ENCODE measurements around the gene WNT5B. TPM values are rescaled to one million over a fixed set of nuclear protein-coding genes. Genes with fewer than 3 reads are reported as not detected.
A peak's percentile ranks its signal among the peaks of the same experiment; 100 is the strongest.

The WNT5B gene
- total RNA-seq, 2 donors from 2014 or later, result 1.5 to 3.0 TPM

GRCh38 chr12:1622406-1622805 lies 6.6 kb upstream of the WNT5B start:
- H3K36me3 ChIP-seq, result no peaks in the 10 kb centered on the region
- H3K4me1 ChIP-seq, result peaks cover 0 to 8% of the 10 kb centered on the region in 2 donors
- no peak for TF ChIP-seq CTCF (IDR thresholded peaks at IDR 0.05)
- DNase-seq (ENCODE audit: low spot score), result no peak
- no peaks in the 10 kb centered on the region for H3K27me3 ChIP-seq
- H3K27ac ChIP-seq, result no peak overlapping the region
- no peaks in the 10 kb centered on the region for H3K9me3 ChIP-seq
- H3K4me3 ChIP-seq, result no peak overlapping the region

GRCh38 chr12:1629338-1630132 lies 504 bp downstream of the WNT5B start:
- no peak for TF ChIP-seq CTCF (IDR thresholded peaks at IDR 0.05)
- no peak for DNase-seq (ENCODE audit: low spot score)
- Histone ChIP-seq H3K9me3 (no peaks in the 10 kb centered on the region), H3K27ac (peak overlapping the region in 1 of 2 donors; percentile 41), H3K36me3 (no peaks in the 10 kb centered on the region), H3K4me1 (peaks cover 0 to 46% of the 10 kb centered on the region in 2 donors), H3K27me3 (no peaks in the 10 kb centered on the region), H3K4me3 (peak overlapping the region; percentile 40 to 60)

DNA sequence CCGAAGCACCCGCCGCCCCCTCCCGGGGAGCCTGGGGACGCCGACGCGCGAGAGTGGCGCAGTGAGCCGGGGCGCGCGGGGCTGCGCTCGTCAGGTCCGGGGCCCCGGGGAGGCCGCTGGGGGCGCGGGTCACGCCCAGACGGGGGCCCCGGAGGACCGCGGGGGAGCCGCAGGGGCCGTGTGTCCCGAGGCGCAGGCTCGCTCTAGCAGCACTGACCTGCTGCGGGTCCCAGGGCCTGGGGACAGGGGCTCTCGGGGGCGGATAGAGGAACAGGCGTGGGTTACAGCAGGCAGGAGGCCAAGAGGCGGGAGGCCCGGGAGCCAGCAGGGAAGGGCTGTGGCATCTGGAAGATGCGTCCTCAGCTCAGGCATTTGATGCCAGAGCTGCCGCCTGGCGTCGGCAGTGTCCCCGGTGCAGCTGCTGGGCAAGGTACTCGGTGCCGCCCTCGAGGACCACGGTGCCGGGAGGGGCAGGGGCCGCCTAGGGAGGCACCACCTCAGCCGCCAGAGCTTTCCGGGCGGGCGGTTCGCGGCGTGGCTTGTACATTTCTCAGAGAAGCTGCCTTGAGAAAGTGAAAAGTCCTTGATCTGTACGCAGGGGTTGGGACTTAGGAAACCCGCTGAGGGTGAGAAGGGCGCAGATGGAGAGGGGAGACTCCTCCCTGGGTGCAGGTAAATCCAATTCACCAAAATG lies 1.2 kb downstream of the WNT5B start:
- DNase-seq (ENCODE audit: low spot score), result no peak
- peaks cover 0 to 45% of the 10 kb centered on the region in 2 donors for H3K4me1 ChIP-seq
- H3K36me3 ChIP-seq, result no peaks in the 10 kb centered on the region
- TF ChIP-seq CTCF (IDR thresholded peaks at IDR 0.05), result no peak
- peak overlapping the region in 1 of 2 donors; percentile 41 for H3K27ac ChIP-seq
- H3K9me3 ChIP-seq, result no peaks in the 10 kb centered on the region
- H3K27me3 ChIP-seq, result no peaks in the 10 kb centered on the region
- H3K4me3 ChIP-seq, result peak overlapping the region; percentile 40 to 60

DNA sequence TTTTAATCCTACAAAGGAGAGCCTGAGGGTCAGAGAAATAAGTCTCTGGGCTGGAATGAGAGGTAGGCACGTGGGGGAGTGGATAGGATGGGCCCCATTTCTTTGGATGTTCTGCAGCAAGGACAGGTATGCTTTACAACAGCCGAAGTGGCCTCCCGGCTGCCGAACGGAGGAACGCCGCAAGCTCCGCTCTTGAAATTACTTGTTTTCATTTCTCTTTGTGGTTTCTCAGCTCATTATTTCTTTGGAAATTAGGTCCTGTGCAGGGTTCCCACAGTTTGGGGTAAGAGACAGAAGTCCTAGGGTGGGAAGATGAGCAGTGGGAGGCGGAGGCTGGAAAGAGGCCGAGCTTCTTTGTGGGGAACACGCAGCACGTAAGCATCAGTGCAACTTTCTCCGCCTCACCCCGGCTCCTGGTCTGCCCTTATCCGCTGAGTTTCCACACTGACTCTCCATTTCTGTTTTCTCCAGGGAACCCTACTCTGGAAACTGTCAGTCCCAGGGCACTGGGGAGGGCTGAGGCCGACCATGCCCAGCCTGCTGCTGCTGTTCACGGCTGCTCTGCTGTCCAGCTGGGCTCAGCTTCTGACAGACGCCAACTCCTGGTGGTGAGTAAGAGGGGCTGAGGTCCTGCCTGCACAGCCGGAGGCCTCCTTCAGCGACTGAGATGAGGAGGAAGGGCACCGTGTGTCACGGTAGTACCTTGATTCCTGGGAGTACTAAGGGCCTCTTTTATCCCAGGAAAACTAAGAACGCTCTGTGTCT lies 2.0 kb downstream of the WNT5B start:
- no peak overlapping the region for H3K27ac ChIP-seq
- H3K4me3 ChIP-seq, result peak overlapping the region in 1 of 2 donors; percentile 60
- no peak for DNase-seq (ENCODE audit: low spot score)
- no peaks in the 10 kb centered on the region for H3K27me3 ChIP-seq
- no peak for TF ChIP-seq CTCF (IDR thresholded peaks at IDR 0.05)
- peaks cover 0 to 40% of the 10 kb centered on the region in 2 donors for H3K4me1 ChIP-seq
- no peaks in the 10 kb centered on the region for H3K9me3 ChIP-seq
- no peaks in the 10 kb centered on the region for H3K36me3 ChIP-seq

- H3K4me3 ChIP-seq, result no peak overlapping the region
- no peaks in the 10 kb centered on the region for H3K27me3 ChIP-seq
- no peaks in the 10 kb centered on the region for H3K36me3 ChIP-seq
- H3K9me3 ChIP-seq, result no peaks in the 10 kb centered on the region
- no peak for TF ChIP-seq CTCF (IDR thresholded peaks at IDR 0.05)
- H3K4me1 ChIP-seq, result peaks cover 0 to 40% of the 10 kb centered on the region in 2 donors
- no peak overlapping the region for H3K27ac ChIP-seq
- no peak for DNase-seq (ENCODE audit: low spot score)
These were observed 3.7 kb downstream of the WNT5B start for GRCh38 chr12:1632702-1633101.
